CD4-positive, alpha-beta T cell treated with Interferon gamma for 1 hour (primary cell): ENCODE measurements around the gene COX14.
"Not testable (repeated sequence)": the region's sequence is repeated elsewhere in the genome, so short reads cannot be mapped to it uniquely, and the experiment has no call there.

Experiments
- DNase-seq: peaks from one replicate; pipeline ENCODE4 v3.0.0-alpha.2; 2020

The COX14 gene

DNA sequence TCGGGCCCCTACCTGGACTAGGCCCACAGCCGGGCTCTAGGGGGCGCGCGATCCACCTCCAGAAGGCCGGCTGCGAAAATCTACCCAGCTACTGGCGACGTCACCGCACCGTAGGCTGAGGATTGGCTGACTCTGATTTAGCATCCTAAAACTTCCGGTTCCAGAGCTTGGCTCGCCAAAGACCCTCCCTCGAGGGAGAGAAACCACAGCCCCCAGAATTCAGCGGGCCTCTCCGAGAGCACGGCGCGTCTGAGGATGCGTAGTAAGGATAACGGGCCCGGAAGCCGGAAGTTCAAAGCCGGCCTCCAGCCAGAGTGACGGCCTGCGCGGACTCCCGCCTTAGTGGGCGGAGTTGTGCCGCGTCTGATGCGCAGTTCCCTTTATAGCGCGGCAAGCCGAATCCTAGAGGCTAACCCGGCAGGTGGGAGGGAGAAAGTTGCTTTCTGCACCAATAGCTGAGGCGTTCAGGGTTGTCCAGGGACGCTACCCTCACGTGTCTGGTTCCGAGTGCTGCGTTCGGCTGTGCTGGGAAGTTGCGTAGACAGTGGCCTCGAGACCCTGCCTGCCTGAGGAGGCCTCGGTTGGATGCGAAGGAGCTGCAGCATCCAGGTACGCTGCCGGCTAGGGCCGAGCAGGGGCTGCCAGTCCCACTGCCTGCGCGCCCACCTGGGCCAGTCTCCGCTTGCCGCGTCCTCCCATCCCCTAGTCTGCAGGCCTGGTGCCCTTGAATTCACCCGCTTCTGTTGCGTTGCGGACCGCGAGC, at the start of gene COX14:
Gene COX14 (plus strand): TSS at position 544 of the 763 bp plus-strand sequence. CDS start 7,808 bp downstream, outside the sequence.
- DNase-seq = peak; percentile 100

GRCh38 chr12:50062728-50063460, 49.1 kb upstream of the COX14 start:
- no peak for DNase-seq

DNA sequence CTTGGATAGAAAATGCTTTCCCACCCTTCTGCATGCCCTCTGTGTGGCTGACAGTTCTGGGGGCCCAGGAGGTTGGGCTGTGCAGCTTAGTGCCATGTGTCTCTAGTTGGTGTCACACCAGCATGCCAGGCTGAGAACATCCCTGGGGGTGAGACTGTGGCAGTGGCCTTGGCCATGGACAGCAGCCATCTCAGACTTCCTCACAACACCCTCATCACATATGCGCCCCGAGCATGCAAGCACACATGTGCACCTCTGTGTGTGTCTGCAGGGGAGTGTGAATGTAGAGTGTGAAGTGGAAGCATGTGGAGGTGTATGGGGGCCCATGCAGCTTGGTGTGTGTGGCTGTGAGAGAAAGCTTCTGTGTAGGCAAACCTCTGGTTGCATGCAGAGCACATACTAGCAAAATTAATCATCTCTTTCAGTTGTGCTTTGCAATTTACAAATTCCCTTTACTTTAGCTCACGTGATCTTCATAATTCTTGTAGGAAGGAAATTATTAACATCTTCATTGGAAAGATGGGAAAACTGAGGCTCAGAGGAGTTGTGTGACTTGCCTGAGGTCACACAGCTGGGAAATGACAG, 46.2 kb upstream of the COX14 start:
- no peak for DNase-seq

GRCh38 chr12:50066402-50066801, 45.6 kb upstream of the COX14 start:
- DNase-seq = peak; percentile 6

- no peak for DNase-seq
These were observed 43.0 kb upstream of the COX14 start for GRCh38 chr12:50069069-50069468.

DNA sequence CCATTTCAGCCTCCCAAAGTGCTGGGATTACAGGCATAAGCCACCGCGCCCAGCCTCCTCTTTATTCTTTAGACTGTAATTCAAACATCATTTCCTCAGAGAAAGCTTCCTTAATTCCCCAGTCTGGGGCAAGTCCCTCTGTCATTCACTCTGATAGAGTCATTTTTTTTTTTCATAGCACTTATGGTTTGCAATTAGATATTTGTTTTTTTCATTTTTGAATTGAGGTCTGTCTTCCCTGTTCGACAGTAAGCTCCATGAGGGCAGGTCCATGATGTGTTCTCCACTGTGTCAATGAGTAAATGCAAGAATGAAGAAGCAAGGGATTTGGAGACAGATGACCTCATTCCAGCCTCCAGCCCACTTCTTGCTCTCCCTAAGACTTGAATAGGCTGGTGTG, 42.5 kb upstream of the COX14 start:
- no peak for DNase-seq

- peak; percentile 56 for DNase-seq
These were observed 41.5 kb upstream of the COX14 start for GRCh38 chr12:50070314-50071060.

GRCh38 chr12:50072198-50072907, 39.7 kb upstream of the COX14 start:
- no peak for DNase-seq

DNA sequence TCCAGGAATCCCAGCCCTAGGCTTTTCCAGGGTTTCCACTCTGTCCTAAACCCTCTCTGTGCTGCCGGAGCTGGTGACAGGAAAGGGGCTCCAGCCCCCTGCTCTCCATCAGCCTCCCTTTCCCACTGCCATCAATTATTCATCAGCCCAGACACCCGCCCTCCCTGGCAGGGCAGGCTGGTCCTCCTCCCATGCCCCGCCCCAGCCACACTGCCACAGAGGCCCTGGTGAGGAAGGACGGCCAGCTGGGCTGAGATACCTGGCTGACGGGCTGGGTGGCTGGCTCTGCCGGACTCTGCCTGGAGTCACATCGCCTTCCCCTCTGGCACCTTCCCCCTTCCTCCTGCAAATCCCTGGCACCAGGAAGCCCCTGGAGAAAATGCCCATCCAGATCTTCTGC, 38.8 kb upstream of the COX14 start:
- DNase-seq = no peak

DNA sequence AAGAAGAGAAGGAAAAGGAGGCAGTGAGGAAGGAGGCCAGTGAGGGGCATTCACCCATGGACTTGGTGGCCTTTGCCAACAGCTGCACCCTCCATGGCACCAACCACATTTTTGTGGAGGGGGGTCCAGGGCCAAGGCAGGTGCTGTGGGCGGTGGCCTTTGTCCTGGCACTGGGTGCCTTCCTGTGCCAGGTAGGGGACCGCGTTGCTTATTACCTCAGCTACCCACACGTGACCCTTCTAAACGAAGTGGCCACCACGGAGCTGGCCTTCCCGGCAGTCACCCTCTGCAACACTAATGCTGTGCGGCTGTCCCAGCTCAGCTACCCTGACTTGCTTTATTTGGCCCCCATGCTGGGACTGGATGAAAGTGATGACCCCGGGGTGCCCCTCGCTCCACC, 38.3 kb upstream of the COX14 start:
- DNase-seq = no peak

DNA sequence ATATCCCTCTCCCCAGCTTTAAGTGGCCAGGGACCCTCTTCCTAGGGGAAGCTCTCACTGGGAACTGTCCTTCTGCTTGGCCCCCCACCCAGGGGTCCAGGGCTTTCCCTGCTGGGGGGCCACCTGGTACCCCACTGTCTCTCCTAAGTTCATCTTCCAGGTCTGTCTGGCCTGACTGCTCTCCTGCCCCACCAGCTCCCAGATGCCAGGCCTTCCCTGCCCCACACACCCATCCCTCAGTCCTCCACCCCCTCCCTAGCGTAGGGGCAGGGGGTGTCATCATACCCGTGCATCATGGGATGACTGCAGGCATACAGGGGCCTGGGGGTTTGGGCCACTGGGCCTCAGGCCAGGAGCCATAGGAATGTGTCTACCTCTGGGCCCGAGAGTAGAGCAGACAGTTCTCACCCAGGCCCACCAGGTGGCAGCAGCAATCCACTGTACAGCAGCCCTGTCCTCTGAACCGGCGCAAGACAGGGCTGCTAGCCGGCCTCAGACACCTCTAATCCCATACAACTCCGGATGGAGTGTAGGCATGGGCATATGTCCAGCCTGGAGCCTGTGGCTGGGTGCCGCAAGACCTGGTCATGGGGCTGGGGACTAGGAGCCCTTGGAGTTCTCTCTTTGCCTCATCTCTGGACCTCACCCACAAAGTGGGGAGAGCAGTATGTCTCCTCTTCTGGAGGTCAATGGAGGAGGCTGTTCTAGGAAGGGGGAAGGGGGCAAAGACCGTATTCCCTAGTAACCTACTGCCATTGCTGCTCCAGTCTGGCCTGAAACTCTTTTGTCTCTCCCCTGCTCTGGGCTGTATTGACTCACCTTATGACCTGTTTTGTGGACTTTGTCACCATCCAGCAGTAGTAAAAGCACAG, 36.9 kb upstream of the COX14 start:
- DNase-seq = peak; percentile 74

DNA sequence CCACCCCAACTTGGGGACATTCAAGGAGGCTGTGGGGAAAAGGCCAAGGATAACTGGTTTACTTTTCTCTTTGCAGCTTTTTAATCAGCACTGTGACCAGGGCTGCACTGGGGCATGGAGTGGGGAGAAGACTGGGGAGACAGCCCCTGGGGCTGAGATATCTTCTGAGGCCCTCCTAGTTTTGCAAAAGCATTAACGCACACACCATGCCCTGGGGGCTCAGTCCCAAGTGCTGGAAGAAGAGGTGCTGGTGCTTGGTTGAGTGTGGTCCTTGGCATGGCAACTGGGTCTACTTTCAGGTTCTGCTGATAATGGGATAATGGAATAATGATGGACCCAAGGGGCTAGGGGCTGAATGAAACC, 36.2 kb upstream of the COX14 start:
- no peak for DNase-seq

- DNase-seq = no peak
These were observed 34.9 kb upstream of the COX14 start for GRCh38 chr12:50077099-50077498.

DNA sequence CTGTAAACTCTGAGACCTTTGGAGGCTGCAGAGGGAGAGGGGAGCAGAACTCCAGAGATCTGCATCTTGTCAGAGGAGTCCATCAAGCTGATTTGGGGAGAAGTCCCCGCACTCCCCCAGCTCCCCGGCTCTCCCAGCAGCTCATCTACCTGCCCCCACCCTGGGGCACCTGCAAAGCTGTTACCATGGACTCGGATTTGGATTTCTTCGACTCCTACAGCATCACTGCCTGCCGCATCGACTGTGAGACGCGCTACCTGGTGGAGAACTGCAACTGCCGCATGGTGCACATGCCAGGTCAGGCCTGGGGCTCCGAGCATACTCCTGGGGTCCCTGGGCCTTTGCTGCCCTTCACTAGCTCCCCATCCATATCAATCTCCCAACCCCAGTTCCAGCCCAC, 33.8 kb upstream of the COX14 start:
- DNase-seq = no peak

DNA sequence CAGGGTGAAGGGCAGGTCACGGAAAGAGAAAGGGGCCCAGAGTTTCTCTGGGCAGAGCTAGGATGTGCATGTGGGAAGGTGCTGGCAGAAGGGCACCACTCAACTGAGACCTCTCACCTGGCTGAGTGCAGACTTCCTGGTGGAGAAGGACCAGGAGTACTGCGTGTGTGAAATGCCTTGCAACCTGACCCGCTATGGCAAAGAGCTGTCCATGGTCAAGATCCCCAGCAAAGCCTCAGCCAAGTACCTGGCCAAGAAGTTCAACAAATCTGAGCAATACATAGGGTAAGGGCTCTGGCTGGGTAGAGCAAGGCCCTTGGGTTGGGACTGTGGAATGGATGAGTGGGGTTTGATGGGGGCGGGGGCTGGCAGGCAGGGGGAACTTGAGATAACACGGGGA, 32.3 kb upstream of the COX14 start:
- no peak for DNase-seq

GRCh38 chr12:50081096-50081808, 30.8 kb upstream of the COX14 start:
- no peak for DNase-seq

GRCh38 chr12:50082644-50083043, 29.4 kb upstream of the COX14 start:
- no peak for DNase-seq

DNA sequence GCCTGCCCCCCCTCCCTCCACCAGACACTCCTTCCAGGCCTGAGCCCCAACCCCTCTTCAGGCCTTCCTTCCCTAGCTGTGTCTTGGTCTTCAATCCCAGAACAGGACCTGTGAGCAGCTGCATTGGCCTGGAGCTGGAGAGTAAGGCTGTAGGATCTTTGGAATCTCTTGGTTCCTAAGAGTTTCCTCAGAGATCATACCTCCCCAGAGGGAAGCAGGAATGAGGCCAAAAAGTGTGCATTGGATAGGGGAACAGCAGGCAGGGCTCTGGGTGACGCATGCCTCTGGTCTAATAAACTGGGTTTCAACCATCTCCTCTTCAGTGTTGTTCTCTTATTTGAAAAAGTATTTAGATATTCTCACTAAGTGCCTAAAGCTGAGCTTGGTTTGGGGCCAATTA, 28.7 kb upstream of the COX14 start:
- DNase-seq = no peak

DNA sequence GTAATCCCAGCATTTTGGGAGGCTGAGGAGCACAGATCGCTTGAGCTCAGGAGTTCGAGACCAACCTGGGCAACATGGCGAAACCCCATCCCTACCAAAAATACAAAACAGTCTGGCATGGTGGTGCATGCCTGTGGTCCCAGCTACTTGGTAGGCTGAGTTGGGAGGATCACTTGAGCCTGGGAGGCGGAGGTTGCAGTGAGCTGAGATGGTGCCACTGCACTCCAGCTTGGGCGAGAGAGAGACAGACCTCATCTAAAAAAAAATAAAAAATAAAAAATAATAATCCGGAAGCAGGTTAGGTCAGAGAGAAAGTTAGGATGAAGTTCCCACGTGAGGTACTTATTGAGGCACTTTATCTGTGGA, 27.6 kb upstream of the COX14 start:
- not testable (repeated sequence) for DNase-seq

GRCh38 chr12:50084775-50085614, 27.0 kb upstream of the COX14 start, which contains the start of gene SMARCD1:
Gene SMARCD1 (plus strand): TSS chr12:50085342. CDS start chr12:50085370, 28 bp downstream.
- peak; percentile 89 for DNase-seq
